HG02973 (cell line): ENCODE results near the gene ABCA3.
"Not testable (repeated sequence)": the region's sequence is repeated elsewhere in the genome, so short reads cannot be mapped to it uniquely, and the experiment has no call there.

Experiments
- ATAC-seq: cut with Tn5 transposase; IDR thresholded peaks from one replicate; pipeline ENCODE4 v1.9.1; 2021; ENCODE audit warnings: moderate library complexity; ENCODE audit not compliant: unreplicated experiment

ABCA3 gene

DNA sequence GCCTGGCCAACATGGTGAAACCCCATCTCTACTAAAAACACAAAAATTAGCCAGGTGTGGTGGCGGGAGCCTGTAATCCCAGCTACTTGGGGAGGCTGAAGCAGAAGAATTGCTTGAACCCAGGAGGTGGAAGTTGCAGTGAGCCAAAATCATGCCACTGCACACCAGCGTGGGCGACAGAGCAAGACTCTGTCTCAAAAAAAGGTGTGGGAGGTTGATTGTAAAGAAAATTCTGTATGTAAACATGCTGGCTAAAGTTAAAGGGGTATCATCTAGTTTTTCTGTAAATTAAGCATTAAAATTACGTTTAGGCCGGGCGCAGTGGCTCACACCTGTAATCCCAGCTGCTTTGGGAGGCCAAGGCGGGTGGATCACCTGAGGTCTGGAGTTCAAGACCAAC is 82.0 kb downstream of the ABCA3 start:
- ATAC-seq: not testable (repeated sequence)

DNA sequence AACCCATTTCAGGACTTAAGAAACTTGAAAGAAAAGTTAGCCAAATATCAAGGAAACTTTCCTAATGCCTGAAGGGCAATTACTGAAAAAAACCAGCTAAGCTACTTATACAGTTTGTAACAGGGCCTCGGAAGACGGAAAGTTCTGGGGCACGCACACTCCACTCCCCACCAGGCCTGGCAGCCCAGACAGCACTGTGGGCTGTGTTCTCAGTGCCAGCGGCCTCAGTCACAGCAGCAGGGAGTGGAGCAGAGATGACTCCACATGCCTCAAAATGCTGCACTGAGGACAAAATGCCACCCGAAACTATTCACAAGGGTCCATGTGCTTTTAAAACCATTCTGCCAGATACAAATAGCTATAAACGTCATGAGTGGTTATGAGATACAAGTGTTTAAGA is 82.8 kb downstream of the ABCA3 start:
- no peak for ATAC-seq

DNA sequence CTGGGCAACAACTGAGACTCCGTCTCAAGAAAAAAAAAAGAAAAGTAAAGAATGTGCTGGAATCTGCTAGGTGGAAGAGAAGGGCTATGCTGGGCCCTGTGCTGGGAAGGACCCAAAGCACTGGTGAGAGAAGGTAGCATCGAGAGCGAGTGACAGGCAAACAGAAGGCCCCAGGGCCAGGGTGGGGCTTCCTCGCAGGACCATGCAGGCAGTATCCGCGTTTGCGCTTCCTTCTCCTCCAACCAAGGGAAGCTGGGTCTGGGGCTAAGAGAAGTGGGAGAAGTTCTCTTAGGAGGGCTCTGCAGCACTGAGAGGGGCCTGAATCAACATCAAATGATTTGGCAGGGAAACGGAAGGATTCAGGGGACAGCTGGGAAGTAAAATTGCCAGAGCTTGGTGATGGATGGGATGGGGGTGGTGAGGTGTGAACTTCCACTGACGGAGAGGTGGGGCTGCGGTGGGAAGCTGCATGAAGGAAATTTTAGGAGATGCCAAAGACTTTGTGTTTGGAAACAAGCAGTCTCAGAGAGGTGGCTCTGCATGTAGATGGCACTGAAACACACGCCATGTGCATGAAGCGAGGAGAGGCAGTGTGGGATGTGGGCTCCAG is 83.9 kb downstream of the ABCA3 start:
- ATAC-seq: no peak

GRCh38 chr16:2253293-2253692 is 87.2 kb downstream of the ABCA3 start:
- ATAC-seq: no peak

- ATAC-seq: no peak
Observed at GRCh38 chr16:2252806-2253148, 87.8 kb downstream of the ABCA3 start.

DNA sequence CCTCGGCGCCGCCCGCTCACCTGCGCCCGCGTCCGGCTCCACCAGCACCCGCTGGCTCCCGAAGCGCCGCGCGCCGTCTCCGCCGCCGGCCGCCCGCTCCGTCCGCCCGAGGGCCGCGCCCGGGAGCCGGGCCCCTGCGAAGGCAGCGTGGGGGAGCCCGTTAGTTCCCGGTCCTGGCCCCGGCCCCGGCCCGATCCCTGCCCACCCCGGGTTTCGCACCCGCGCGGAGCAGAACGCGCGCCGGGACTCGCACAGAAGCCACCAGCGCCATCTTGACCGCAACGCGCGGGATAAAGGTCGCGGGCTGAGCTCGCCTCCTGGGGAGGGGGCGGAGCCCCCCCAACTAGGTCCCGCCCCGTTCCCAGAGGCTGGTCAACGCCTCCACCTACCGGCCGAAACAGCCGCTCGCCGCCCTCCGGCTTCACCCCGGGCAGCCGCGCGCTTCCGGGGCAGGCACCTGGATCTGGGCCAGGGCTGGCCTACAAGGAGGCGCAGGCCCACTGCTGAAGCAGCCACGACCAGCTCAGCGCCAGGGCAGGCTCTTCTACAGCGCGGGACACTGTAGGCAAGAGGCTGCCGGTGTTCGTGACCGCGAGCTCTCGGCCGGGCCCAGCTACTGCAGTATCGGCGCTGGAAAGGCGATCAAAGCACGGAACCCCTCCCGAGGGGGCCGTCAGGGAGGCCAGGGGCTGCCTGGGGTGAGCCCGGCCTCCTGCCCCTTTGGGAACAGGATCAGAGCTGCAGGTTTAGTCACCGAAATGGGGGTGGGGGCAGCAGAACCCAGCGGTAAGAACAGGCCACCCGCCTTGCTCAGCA is 89.0 kb downstream of the ABCA3 start, which contains the start of gene ECI1:
TSS of gene ECI1 (minus strand) at position 292 of the 816 bp plus-strand sequence. CDS start at position 271, 21 bp downstream.
- ATAC-seq: peak; percentile 88

DNA sequence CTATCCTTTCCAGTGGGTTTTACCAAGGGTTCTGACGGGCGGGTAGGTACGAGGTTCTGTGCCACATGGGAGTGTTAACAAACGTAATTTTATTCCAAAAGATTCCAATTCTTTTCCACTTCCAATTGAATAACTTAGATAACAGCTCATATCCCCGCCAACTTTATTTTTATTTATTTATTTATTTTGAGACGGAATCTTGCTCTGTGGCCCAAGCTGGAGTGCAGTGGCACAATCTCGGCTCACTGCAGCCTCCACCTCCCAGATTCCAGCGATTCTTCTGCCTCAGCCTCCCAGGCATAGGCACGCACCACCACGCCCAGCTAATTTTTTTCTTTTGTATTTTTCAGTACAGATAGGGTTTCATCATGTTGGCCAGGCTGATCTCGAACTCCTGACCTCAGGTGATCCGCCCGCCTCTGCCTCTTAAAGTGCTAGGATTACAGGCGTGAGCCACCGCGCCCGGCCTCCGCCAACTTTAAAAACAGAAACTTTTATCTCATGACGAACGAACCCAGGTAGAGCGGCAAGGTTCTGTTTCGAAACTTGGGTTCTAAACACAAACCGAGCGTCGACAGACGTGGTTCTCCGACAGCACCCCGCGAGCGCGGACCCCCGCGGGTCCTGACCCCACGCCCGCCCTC is 89.8 kb downstream of the ABCA3 start:
- ATAC-seq: no peak

DNA sequence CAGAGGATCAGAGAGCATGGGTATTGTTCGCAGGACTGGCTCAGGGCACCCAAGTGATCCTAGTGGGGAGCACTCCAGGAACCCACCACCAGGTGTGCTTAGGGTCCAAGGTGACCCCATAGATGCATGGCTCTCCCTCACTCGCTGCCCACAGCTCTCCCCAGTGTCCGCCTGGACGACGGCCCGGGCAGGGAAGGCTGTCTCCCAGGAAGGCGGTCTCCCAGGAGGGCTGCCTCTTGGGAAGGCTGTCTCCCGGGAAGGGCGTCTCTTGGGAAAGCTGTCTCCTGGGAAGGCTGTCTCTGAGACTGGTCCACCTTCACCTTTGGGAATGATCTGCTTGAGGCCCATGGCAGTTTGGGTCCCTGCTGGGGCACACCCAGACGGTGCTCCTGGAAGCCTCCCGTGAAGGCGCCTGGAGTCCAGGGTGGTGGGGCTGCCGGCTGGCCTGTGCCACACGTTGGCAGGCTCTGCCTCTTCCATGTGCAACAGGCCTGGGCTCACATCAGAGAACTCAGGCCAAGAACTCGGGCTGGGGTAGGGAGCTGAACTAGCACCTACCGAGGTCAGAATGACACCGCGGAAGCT is 94.1 kb downstream of the ABCA3 start:
- ATAC-seq: no peak

- ATAC-seq: no peak
Observed at GRCh38 chr16:2244926-2245795, 95.4 kb downstream of the ABCA3 start.

GRCh38 chr16:2244301-2244700 is 96.2 kb downstream of the ABCA3 start:
- no peak for ATAC-seq

- no peak for ATAC-seq
Observed at GRCh38 chr16:2243781-2244180, 96.7 kb downstream of the ABCA3 start.

- ATAC-seq: no peak
Observed at GRCh38 chr16:2243031-2243528, 97.4 kb downstream of the ABCA3 start.

GRCh38 chr16:2242598-2242997 is 97.9 kb downstream of the ABCA3 start:
- no peak for ATAC-seq

DNA sequence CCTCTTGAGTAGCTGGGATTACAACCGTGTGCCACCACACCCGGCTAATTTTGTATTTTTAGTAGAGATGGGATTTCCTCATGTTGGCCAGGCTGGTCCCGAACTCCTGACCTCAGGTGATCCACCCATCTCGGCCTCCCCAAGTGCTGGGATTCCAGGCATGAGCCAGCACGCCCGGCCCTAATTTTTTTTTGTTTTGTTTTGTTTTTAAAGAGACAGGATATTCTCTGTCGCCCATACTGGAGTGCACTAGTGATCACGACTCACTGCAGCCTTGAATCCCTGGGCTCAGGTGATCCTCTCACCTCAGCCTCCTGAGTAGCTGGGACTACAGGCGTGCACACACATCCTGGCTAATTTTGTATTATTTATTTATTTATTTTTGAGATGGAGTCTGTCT is 100.2 kb downstream of the ABCA3 start:
- not testable (repeated sequence) for ATAC-seq

- ATAC-seq: no peak
Observed at GRCh38 chr16:2238838-2239675, 101.5 kb downstream of the ABCA3 start.

DNA sequence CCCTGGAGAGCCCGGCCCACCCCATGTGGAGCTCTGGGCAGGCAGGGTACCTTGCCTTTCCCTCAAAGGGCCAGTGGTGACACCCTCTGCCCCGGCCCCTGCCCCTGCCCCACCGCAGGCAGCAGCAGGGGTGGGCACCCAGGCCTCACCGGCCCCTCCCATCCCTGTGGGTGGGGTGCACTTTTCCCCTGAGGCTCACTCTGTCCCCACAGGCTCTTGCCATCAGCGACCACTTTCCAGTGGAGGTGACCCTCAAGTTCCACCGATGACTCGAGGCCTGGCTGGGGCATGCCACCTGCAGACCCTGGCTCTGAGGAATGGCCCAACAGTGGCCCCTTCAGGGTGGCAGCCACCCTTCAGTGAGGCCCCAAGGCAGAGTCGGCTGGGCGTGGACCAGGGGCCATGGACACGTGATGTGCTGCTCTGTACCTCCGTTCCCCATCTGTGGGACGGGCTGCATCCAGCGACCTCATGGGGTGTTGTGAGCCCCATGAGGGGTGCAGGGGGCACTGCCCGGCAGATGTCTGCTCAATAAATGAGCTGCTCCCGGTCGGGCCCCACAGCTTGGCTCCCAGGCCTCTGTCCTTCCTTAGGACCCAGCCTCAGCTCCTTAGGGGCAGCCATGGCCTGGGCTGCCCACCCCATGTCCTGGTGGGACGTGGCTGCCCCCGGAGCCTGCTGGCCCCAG is 102.2 kb downstream of the ABCA3 start:
- ATAC-seq: no peak

DNA sequence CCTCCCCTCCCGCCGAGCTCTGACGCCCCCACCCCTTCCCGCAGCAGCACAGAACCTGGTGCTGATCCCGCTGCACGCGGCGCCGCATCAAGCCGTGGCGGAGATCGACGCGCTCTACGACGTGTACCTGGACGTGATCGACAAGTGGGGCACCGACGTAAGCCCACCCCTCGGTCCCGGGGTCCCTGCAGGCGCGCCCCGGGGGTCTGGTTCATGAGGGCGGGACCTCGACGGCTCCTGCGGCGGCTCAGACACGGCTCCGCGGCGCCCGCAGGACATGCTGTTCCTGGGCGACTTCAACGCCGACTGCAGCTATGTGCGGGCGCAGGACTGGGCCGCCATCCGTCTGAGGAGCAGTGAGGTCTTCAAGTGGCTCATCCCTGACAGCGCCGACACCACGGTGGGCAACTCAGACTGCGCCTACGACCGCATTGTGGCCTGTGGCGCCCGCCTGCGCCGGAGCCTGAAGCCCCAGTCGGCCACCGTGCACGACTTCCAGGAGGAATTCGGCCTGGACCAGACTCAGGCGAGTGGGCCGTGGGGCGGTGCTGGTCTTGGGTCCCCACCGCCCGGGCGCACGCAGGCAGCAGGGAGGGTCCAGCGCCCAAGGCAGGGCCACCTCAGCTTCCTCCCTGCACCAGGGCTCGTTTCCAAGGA is 102.9 kb downstream of the ABCA3 start:
- ATAC-seq: no peak

DNA sequence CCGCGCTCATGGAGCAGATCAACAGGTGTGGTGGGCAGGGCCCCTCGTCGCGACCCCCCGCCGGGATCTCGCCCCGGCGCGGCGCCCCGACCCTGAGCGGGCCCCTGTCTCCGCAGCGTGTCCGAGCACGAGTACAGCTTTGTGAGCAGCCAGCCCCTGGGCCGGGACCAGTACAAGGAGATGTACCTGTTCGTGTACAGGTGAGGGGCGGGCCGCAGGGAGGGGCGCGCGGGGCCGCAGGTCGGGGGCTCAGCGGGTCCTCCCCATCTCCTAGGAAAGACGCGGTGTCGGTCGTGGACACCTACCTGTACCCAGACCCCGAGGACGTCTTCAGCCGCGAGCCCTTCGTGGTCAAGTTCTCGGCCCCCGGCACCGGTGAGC is 103.4 kb downstream of the ABCA3 start:
- ATAC-seq: no peak
